HepG2 (cell line): Measurements from ENCODE around the gene NBPF1. TPM values are rescaled to one million over a fixed set of nuclear protein-coding genes. Genes with fewer than 3 reads are reported as not detected.
"Not testable (repeated sequence)": the region's sequence is repeated elsewhere in the genome, so short reads cannot be mapped to it uniquely, and the experiment has no call there.

Experiments used
- BRD4 ChIP-seq: sonication (generic); formaldehyde crosslinking; IDR thresholded peaks from 2 replicates; pipeline ENCODE4 v1.4.0; 2020; ENCODE audit warnings: missing genetic modification reagents
- CREM ChIP-seq, 2 experiments: sonication (generic) in 1 of 2; formaldehyde crosslinking in 1 of 2; IDR thresholded peaks; 2 replicates each; pipeline versions ENCODE4 v1.4.0 to v1.6.1; 2016 to 2020; ENCODE audit warnings: antibody characterized with exemption in 1 of 2, mild to moderate bottlenecking in 1 of 2, missing genetic modification reagents in 1 of 2
- KAT2B ChIP-seq: fragments of 150-350 bp; IDR thresholded peaks from 2 replicates; pipeline ENCODE4 v1.6.1; 2014; ENCODE audit warnings: low read depth, low read length, borderline replicate concordance
- KDM5B ChIP-seq: sonication (generic); formaldehyde crosslinking; IDR thresholded peaks from 2 replicates; pipeline ENCODE4 v1.4.0; 2020; ENCODE audit warnings: missing genetic modification reagents, mild to moderate bottlenecking, borderline replicate concordance
- KLF16 ChIP-seq, 2 experiments: sonication (generic) in 1 of 2; formaldehyde crosslinking in 1 of 2; IDR thresholded peaks; 2 replicates each; pipeline versions ENCODE4 v1.6.1 to v1.8.0; 2016 to 2023; ENCODE audit warnings: missing genetic modification reagents in 2 of 2, missing compliant biosample characterization in 1 of 2
- LCORL ChIP-seq, 2 experiments: fragments of 450-650 bp in 1 of 2; sonication (generic) in 1 of 2; formaldehyde crosslinking in 1 of 2; IDR thresholded peaks; 2 replicates each; pipeline versions ENCODE4 v1.5.0 to v1.6.1; 2017 to 2020; ENCODE audit warnings: antibody characterized with exemption in 1 of 2, missing genetic modification reagents in 1 of 2
- RBM22 ChIP-seq: fragments of 200-400 bp; formaldehyde crosslinking; optimal IDR thresholded peaks from 2 replicates; pipeline ENCODE3; 2017; ENCODE audit warnings: mild to moderate bottlenecking, low read length, moderate library complexity
- SMC3 ChIP-seq: IDR thresholded peaks from 2 replicates; pipeline ENCODE4 v1.6.1; 2011; ENCODE audit warnings: low read length, improper control_type of control experiment
- SNAPC2 ChIP-seq: sonication (generic); formaldehyde crosslinking; IDR thresholded peaks from 2 replicates; pipeline ENCODE4 v1.8.1; 2022; ENCODE audit warnings: mild to moderate bottlenecking, missing genetic modification reagents
- SOX13 ChIP-seq, 3 experiments: fragments of 450-650 bp in 1 of 3; sonication (generic) in 1 of 3; formaldehyde crosslinking in 1 of 3; IDR thresholded peaks in 2 of 3; conservative IDR thresholded peaks in 1 of 3; 2 replicates each; pipeline versions ENCODE4 v1.5.0 to v1.6.1; 2016 to 2020; ENCODE audit warnings: antibody characterized with exemption in 1 of 3, mild to moderate bottlenecking in 1 of 3, missing compliant biosample characterization in 1 of 3, missing genetic modification reagents in 1 of 3, moderate library complexity in 1 of 3
- TCF12 ChIP-seq, 2 experiments: fragments of 450-650 bp in 1 of 2; sonication (generic) in 1 of 2; formaldehyde crosslinking in 1 of 2; IDR thresholded peaks; 2 replicates each; pipeline versions ENCODE4 v1.6.1 to v1.8.0; 2017 to 2022; ENCODE audit warnings: antibody characterized with exemption in 1 of 2, mild to moderate bottlenecking in 1 of 2, missing genetic modification reagents in 1 of 2, moderate library complexity in 1 of 2
- XBP1 ChIP-seq: sonication (generic); formaldehyde crosslinking; IDR thresholded peaks from 2 replicates; pipeline ENCODE4 v1.5.0; 2020; ENCODE audit warnings: missing genetic modification reagents
- ZBTB42 ChIP-seq: sonication (generic); formaldehyde crosslinking; IDR thresholded peaks from 2 replicates; pipeline ENCODE4 v1.5.0; 2020; ENCODE audit warnings: mild to moderate bottlenecking, missing genetic modification reagents
- ZSCAN31 ChIP-seq: sonication (generic); formaldehyde crosslinking; IDR thresholded peaks from 2 replicates; pipeline ENCODE4 v1.5.0; 2020; ENCODE audit warnings: low read depth, mild to moderate bottlenecking, missing genetic modification reagents
- polyA plus RNA-seq, 8 experiments: library from polyadenylated mRNA; depleted of rRNA in 3 of 8; stranded (reverse) in 7 of 8; unstranded in 1 of 8; fragments of >200 nt; fragmentation: Illumina TruSeq in 4 of 8; extraction: Trizol in 4 of 8; gene quantifications; 2 replicates each; pipeline versions ENCODE4 v1.2.1 to v1.2.3, GENCODE V29; 2011 to 2016; ENCODE audit warnings: low read depth in 4 of 8, missing spikeins in 1 of 8, mixed read lengths in 1 of 8; ENCODE audit not compliant: insufficient read depth in 1 of 8
- total RNA-seq, 5 experiments: library from RNA; depleted of rRNA; stranded (reverse); fragments of >200 nt; fragmentation: Illumina TruSeq; extraction: Trizol; gene quantifications; 2 replicates each; pipeline ENCODE4 v1.2.3, GENCODE V29; 2016; ENCODE audit warnings: low read depth in 1 of 5
- TF ChIP-seq, protein P1 (sequence below): sonication (generic); formaldehyde crosslinking; IDR thresholded peaks from 2 replicates; pipeline ENCODE4 v1.4.0; 2020; ENCODE audit warnings: missing genetic modification reagents
- TF ChIP-seq, protein P2 (sequence below): sonication (generic); formaldehyde crosslinking; IDR thresholded peaks from 2 replicates; pipeline ENCODE4 v1.4.0; 2020; ENCODE audit warnings: missing genetic modification reagents, mild to moderate bottlenecking, borderline replicate concordance
- TF ChIP-seq, protein P3 (sequence below): sonication (generic); formaldehyde crosslinking; IDR thresholded peaks from 2 replicates; pipeline ENCODE4 v1.4.0; 2020; ENCODE audit warnings: low read depth, missing genetic modification reagents
- TF ChIP-seq, protein P4 (sequence below): IDR thresholded peaks from 2 replicates; pipeline ENCODE4 v1.6.1; 2016; ENCODE audit warnings: low read depth, borderline replicate concordance

The NBPF1 gene
- total and polyA plus RNA-seq, 2 of the 13 experiments (the other 11 are each of a cell fraction or from before 2014, with no cell fraction given) = 30.3 to 35.6 TPM

DNA sequence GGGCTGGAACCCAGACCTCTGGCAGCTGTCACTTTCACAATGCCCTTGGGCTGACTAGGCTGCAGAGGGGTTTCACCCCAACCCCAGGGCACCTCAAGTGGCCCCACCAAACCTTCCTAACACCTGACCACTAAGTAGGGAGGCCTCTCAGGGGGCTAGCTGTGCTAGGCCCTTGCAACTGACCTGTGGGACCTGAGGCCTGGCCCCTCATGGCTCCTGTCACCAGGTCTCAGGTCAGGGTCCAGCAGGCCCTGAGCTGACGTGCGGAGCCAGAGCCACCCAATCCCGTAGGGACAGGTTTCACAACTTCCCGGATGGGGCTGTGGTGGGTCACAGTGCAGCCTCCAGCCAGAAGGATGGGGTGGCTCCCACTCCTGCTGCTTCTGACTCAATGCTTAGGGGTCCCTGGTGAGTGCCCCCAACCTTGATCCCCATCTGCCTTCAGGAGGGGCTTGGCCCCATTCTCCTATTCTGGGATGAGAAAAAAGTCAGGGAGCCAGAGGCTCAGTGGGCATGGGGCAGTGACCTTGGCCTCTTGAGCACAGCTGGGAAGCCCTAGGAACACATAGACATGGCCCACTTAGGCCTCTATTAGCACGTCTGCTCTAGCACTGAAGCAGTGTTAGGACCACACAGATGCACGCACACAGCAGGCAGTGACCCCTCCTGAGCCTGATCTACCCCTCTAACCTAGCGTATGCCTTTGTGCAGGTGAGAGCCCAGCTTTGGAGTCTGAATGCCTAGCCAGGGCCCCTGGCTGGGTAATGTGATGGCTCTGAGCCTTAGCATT, 32.1 kb upstream of the NBPF1 start (continued):
- TF ChIP-seq, protein P1, sequence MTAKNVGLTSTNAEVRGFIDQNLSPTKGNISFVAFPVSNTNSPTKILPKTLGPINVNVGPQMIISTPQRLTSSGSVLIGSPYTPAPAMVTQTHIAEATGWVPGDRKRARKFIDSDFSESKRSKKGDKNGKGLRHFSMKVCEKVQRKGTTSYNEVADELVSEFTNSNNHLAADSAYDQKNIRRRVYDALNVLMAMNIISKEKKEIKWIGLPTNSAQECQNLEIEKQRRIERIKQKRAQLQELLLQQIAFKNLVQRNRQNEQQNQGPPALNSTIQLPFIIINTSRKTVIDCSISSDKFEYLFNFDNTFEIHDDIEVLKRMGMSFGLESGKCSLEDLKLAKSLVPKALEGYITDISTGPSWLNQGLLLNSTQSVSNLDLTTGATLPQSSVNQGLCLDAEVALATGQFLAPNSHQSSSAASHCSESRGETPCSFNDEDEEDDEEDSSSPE (CRISPR knock-in tag) = peak; percentile 81
- TF ChIP-seq, protein P2, sequence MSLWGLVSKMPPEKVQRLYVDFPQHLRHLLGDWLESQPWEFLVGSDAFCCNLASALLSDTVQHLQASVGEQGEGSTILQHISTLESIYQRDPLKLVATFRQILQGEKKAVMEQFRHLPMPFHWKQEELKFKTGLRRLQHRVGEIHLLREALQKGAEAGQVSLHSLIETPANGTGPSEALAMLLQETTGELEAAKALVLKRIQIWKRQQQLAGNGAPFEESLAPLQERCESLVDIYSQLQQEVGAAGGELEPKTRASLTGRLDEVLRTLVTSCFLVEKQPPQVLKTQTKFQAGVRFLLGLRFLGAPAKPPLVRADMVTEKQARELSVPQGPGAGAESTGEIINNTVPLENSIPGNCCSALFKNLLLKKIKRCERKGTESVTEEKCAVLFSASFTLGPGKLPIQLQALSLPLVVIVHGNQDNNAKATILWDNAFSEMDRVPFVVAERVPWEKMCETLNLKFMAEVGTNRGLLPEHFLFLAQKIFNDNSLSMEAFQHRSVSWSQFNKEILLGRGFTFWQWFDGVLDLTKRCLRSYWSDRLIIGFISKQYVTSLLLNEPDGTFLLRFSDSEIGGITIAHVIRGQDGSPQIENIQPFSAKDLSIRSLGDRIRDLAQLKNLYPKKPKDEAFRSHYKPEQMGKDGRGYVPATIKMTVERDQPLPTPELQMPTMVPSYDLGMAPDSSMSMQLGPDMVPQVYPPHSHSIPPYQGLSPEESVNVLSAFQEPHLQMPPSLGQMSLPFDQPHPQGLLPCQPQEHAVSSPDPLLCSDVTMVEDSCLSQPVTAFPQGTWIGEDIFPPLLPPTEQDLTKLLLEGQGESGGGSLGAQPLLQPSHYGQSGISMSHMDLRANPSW (CRISPR knock-in tag) = peak; percentile 88; the same call in 1 of the 2 replicates
- TF ChIP-seq KLF16 (CRISPR knock-in tag; IDR thresholded peaks at IDR 0.05) = peak in 1 of 2 experiments; percentile 92; a peak in 2 of 4 replicates
- TF ChIP-seq TCF12 (IDR thresholded peaks at IDR 0.05); CREM (CRISPR knock-in tag; IDR thresholded peaks at IDR 0.05); SOX13 (IDR thresholded peaks at IDR 0.05): not testable (repeated sequence)
- peak; percentile 88; the same call in 1 of the 2 replicates for TF ChIP-seq TCF12 (CRISPR knock-in tag; IDR thresholded peaks at IDR 0.05)
- peak; percentile 80; the same call in 1 of the 2 replicates for TF ChIP-seq KDM5B (CRISPR knock-in tag)
- peak; percentile 83 for TF ChIP-seq CREM (IDR thresholded peaks at IDR 0.05)
- TF ChIP-seq SMC3 = peak; percentile 39; the same call in 1 of the 2 replicates
- TF ChIP-seq, protein P3, sequence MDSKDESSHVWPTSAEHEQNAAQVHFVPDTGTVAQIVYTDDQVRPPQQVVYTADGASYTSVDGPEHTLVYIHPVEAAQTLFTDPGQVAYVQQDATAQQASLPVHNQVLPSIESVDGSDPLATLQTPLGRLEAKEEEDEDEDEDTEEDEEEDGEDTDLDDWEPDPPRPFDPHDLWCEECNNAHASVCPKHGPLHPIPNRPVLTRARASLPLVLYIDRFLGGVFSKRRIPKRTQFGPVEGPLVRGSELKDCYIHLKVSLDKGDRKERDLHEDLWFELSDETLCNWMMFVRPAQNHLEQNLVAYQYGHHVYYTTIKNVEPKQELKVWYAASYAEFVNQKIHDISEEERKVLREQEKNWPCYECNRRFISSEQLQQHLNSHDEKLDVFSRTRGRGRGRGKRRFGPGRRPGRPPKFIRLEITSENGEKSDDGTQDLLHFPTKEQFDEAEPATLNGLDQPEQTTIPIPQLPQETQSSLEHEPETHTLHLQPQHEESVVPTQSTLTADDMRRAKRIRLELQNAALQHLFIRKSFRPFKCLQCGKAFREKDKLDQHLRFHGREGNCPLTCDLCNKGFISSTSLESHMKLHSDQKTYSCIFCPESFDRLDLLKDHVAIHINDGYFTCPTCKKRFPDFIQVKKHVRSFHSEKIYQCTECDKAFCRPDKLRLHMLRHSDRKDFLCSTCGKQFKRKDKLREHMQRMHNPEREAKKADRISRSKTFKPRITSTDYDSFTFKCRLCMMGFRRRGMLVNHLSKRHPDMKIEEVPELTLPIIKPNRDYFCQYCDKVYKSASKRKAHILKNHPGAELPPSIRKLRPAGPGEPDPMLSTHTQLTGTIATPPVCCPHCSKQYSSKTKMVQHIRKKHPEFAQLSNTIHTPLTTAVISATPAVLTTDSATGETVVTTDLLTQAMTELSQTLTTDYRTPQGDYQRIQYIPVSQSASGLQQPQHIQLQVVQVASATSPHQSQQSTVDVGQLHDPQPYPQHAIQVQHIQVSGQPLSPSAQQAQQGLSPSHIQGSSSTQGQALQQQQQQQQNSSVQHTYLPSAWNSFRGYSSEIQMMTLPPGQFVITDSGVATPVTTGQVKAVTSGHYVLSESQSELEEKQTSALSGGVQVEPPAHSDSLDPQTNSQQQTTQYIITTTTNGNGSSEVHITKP = peak; percentile 33; the same call in 1 of the 2 replicates
- peak; percentile 95 for TF ChIP-seq LCORL (IDR thresholded peaks at IDR 0.05)
- peak; percentile 24; the same call in 1 of the 2 replicates for TF ChIP-seq LCORL (CRISPR knock-in tag; IDR thresholded peaks at IDR 0.05)
- peak; percentile 99 for TF ChIP-seq XBP1 (CRISPR knock-in tag)
- TF ChIP-seq SNAPC2 (CRISPR knock-in tag) = peak; percentile 98
- TF ChIP-seq RBM22 = peak; percentile 69
- TF ChIP-seq KAT2B = peak; percentile 46; the same call in 1 of the 2 replicates
- TF ChIP-seq ZBTB42 (CRISPR knock-in tag) = 0 out of 2 replicates have a peak, but pooled peaks have one; percentile 57
- TF ChIP-seq ZSCAN31 = peak; percentile 98
- TF ChIP-seq BRD4 (CRISPR knock-in tag) = peak; percentile 99
- TF ChIP-seq, protein P4, sequence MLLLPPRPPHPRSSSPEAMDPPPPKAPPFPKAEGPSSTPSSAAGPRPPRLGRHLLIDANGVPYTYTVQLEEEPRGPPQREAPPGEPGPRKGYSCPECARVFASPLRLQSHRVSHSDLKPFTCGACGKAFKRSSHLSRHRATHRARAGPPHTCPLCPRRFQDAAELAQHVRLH = peak; percentile 97
- peak in 1 of 2 experiments; percentile 80; a peak in 3 of 4 replicates for TF ChIP-seq SOX13 (CRISPR knock-in tag; conservative IDR thresholded peaks at IDR 0.05 in 1 of 2, IDR thresholded peaks at IDR 0.05 in 1 of 2)
